Stimulated activated CD4-positive, alpha-beta T cell treated with anti-CD3 and anti-CD28 coated beads, Interleukin-1b, Interleukin-23, amount 100 ng/mL, for 4 hours (primary cell): Measurements from ENCODE around the gene CST2.
"Not testable (repeated sequence)": the region's sequence is repeated elsewhere in the genome, so short reads cannot be mapped to it uniquely, and the experiment has no call there.

Experiments used
- DNase-seq, 2 donors: peaks; one replicate each; pipeline ENCODE4 v3.0.0-alpha.2; 2020; ENCODE audit warnings: low read depth in 2 of 2

CST2 gene

DNA sequence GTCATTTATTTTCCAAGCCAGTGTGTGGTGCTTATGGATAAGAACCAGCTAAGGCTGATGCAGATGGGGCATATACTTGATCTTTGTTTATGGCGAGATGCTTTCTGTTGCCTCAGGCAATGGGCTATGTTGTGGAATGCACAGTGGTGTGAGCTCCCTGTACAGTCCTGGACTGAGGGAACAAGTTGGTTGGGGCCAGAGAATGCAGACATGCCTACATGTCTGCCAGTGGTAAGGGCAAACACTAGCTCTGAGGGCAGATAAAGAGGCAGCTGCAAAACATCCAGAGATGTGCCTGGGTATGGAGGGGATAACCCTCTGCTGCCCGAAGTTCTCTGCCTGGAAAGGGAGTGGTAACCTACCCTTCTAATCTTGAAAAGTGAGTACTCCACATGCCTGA, 16.2 kb downstream of the CST2 start:
- not testable (repeated sequence) for DNase-seq

- no peak for DNase-seq
These were observed 25.7 kb downstream of the CST2 start for GRCh38 chr20:23800865-23801264.

DNA sequence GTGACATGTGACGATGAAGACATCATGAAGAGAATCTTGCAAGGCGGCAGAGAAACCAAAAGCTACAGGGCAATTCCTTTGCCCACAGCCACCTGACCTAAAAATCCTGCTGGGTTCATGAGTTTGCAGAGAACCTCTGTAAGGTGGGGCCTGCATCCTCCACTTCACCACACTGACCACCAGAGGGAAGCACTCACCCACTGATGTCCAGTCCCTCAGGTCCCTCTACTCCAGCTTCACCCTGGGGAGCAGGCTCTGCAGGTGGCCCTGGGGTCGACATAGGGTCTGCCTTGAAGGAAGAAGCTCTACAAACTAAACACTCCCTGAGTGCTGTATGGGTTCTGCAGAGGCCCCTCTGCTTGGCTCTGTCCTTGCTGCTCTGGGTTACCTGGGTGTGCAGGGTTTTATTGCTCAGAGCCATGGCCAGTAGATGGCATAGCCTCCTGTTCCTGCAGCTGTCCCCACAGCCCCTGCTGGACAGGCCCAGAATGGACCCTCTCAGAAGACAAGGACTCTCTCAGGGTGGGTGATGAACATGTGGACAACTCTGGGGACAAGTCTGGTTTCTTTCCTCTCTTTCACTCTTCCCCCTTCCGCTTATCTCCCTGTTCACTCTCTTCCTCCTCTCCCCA, 27.2 kb downstream of the CST2 start:
- DNase-seq = not testable (repeated sequence)

DNA sequence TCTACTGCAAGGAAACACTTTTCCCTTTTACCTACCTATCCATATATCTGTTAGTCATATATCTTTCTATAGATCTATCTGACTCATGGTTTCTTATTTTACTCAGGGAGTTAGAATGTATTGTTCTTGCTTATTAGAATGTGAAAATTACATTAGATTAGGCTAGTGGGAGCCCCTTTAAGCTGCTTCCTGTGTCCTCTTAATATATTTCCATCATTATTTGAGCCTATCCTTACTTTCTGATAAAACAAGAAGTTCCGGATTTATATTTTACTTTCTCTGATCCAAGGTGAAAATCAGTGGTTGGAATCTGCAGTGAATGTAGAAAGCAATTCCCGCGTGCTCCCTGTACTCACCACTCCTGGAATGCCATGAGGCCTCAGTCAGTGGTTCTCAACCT, 31.0 kb downstream of the CST2 start:
- no peak for DNase-seq

DNA sequence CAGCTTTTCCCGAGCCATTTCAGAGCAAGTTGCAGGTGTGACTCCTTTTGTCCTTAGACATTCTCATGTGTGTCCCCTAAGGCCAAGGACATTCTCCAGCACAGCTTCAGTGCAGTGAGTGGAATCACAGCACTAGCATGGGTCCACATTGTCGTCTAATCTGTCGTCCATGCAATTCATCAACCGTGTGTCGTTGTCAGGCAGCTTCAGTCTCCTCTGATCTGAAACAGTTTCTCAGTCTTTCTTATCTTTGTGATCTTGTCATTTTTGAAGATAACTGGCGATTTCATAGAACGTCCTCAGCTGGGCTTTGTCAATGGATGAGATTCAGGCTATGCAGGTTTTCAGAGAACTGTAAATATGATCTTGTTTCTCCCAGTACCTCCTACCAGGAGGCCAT, 31.7 kb downstream of the CST2 start:
- DNase-seq = no peak

GRCh38 chr20:23794065-23794464, 32.5 kb downstream of the CST2 start:
- no peak for DNase-seq

DNA sequence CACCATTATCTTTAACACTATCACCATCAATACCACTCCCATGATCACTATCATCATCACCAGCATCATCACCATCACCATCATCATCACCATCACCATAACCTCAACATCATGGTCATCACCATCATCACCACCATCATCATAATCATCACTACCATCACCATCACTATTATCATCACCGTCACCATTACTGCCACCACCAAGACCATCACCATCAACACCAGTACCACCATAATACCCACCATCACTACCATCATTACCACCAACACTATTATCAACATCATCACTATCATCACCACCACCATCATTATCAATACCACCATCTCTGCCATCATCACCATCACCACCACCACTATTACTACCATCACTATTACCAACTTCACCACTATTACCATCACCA, 43.1 kb downstream of the CST2 start:
- no peak for DNase-seq

DNA sequence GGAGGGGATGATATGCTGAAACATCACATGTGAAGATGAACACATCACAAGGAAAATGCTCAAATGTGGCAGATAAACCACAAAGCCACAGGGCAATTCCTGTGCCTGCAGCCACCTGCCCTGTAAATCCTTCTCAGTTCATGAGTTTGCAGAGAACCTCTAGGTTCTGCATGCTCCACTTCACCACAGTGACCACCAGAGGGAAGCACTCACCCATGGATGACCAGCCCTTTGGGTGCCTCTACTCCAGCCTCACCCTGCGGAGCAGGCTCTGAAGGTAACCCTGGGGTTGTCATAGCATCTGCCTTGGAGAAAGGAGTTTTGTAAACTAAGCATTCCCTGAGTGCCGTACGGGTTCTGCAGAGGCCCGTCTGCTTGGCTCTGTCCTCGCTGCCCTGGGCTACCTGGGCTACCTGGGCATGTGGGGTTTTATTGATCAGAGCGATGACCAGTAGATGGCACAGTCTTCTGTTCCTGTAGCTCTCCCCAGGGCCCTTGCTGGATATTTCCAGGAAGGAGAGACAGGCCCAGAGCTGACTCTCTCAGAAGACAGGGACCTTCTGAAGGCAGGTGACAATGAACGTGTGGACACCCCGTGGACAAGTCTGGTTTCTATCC, 44.1 kb downstream of the CST2 start:
- no peak for DNase-seq

- not testable (repeated sequence) for DNase-seq
These were observed 47.9 kb downstream of the CST2 start for GRCh38 chr20:23778676-23779075.

- DNase-seq = not testable (repeated sequence)
These were observed 49.1 kb downstream of the CST2 start for GRCh38 chr20:23777380-23777779.

- DNase-seq = no peak
These were observed 50.3 kb downstream of the CST2 start for GRCh38 chr20:23776067-23776771.

- no peak for DNase-seq
These were observed 52.4 kb downstream of the CST2 start for GRCh38 chr20:23774081-23774480.
